ES-I3 (cell line): Measurements from ENCODE around the gene TGM4.

ENCODE experiments used
- H3K36me3 ChIP-seq: 2 replicates; pipeline ENCODE4 v1.6.1; 2013; ENCODE audit warnings: mild to moderate bottlenecking, low read length, control low read depth, moderate library complexity; ENCODE audit not compliant: insufficient read depth
- H3K4me1 ChIP-seq: 2 replicates; pipeline ENCODE4 v1.6.1; 2013; ENCODE audit warnings: mild to moderate bottlenecking, control low read depth, low read length; ENCODE audit not compliant: insufficient read depth
- H3K9ac ChIP-seq: 2 replicates; pipeline ENCODE4 v1.6.1; 2013; ENCODE audit warnings: low read depth, mild to moderate bottlenecking, low read length, moderate library complexity
- H3K9me3 ChIP-seq: 2 replicates; pipeline ENCODE4 v1.6.1; 2013; ENCODE audit warnings: mild to moderate bottlenecking, low read length, moderate library complexity; ENCODE audit not compliant: control insufficient read depth, insufficient read depth

Gene TGM4

GRCh38 chr3:44914936-44915335 is 40.5 kb downstream of the TGM4 start:
- Histone ChIP-seq H3K36me3 (no peaks in the 10 kb centered on the region; the same call in 1 of the 2 replicates), H3K4me1 (peaks cover 6% of the 10 kb centered on the region; the same call in 1 of the 2 replicates), H3K9me3 (no peaks in the 10 kb centered on the region), H3K9ac (no peak overlapping the region)

GRCh38 chr3:44915702-44916438 is 41.5 kb downstream of the TGM4 start:
- H3K9ac ChIP-seq: no peak overlapping the region
- H3K4me1 ChIP-seq: peaks cover 6% of the 10 kb centered on the region; the same call in 1 of the 2 replicates
- H3K9me3 ChIP-seq: no peaks in the 10 kb centered on the region
- H3K36me3 ChIP-seq: no peaks in the 10 kb centered on the region

GRCh38 chr3:44918087-44918486 is 43.7 kb downstream of the TGM4 start:
- H3K4me1 ChIP-seq: peaks cover 6% of the 10 kb centered on the region; the same call in 1 of the 2 replicates
- H3K9me3 ChIP-seq: no peaks in the 10 kb centered on the region
- H3K36me3 ChIP-seq: no peaks in the 10 kb centered on the region; the same call in 1 of the 2 replicates

GRCh38 chr3:44918581-44918980 is 44.2 kb downstream of the TGM4 start:
- Histone ChIP-seq H3K4me1 (peaks cover 5% of the 10 kb centered on the region; the same call in 1 of the 2 replicates), H3K9ac (no peak overlapping the region), H3K36me3 (no peaks in the 10 kb centered on the region; the same call in 1 of the 2 replicates), H3K9me3 (no peaks in the 10 kb centered on the region)

More at GRCh38 chr3:44918087-44918486, 43.7 kb downstream of the TGM4 start:
- no peak overlapping the region for H3K9ac ChIP-seq

- Histone ChIP-seq H3K4me1 (peaks cover 3% of the 10 kb centered on the region; the same call in 1 of the 2 replicates), H3K9me3 (no peaks in the 10 kb centered on the region), H3K9ac (no peak overlapping the region), H3K36me3 (no peaks in the 10 kb centered on the region; the same call in 1 of the 2 replicates)
These were observed 45.7 kb downstream of the TGM4 start for GRCh38 chr3:44920081-44920480.

- no peaks in the 10 kb centered on the region for H3K9me3 ChIP-seq
- H3K4me1 ChIP-seq: no peaks in the 10 kb centered on the region
- peaks cover 2% of the 10 kb centered on the region for H3K36me3 ChIP-seq
- H3K9ac ChIP-seq: no peak overlapping the region
These were observed 49.4 kb downstream of the TGM4 start for GRCh38 chr3:44923632-44924456.

GRCh38 chr3:44924457-44925084 is 50.2 kb downstream of the TGM4 start:
- peaks cover 2% of the 10 kb centered on the region for H3K36me3 ChIP-seq
- no peak overlapping the region for H3K9ac ChIP-seq
- no peaks in the 10 kb centered on the region for H3K9me3 ChIP-seq
- H3K4me1 ChIP-seq: no peaks in the 10 kb centered on the region

GRCh38 chr3:44926172-44926571 is 51.8 kb downstream of the TGM4 start:
- Histone ChIP-seq H3K9ac (no peak overlapping the region), H3K9me3 (no peaks in the 10 kb centered on the region), H3K4me1 (no peaks in the 10 kb centered on the region), H3K36me3 (peaks cover 2% of the 10 kb centered on the region)

- no peaks in the 10 kb centered on the region for H3K9me3 ChIP-seq
- no peak overlapping the region for H3K9ac ChIP-seq
- peaks cover 6% of the 10 kb centered on the region for H3K36me3 ChIP-seq
- H3K4me1 ChIP-seq: no peaks in the 10 kb centered on the region
These were observed 52.5 kb downstream of the TGM4 start for GRCh38 chr3:44926921-44927320.

GRCh38 chr3:44927371-44927770 is 53.0 kb downstream of the TGM4 start:
- H3K4me1 ChIP-seq: no peaks in the 10 kb centered on the region
- H3K9me3 ChIP-seq: no peaks in the 10 kb centered on the region
- H3K36me3 ChIP-seq: peaks cover 7% of the 10 kb centered on the region
- H3K9ac ChIP-seq: no peak overlapping the region

GRCh38 chr3:44929782-44930181 is 55.4 kb downstream of the TGM4 start:
- Histone ChIP-seq H3K4me1 (no peaks in the 10 kb centered on the region; the same call in 1 of the 2 replicates), H3K9me3 (no peaks in the 10 kb centered on the region), H3K9ac (no peak overlapping the region), H3K36me3 (peaks cover 12% of the 10 kb centered on the region)

- Histone ChIP-seq H3K9me3 (no peaks in the 10 kb centered on the region), H3K36me3 (peaks cover 10% of the 10 kb centered on the region), H3K9ac (no peak overlapping the region), H3K4me1 (no peaks in the 10 kb centered on the region; the same call in 1 of the 2 replicates)
These were observed 56.5 kb downstream of the TGM4 start for GRCh38 chr3:44930911-44931310.

GRCh38 chr3:44931791-44932190 is 57.4 kb downstream of the TGM4 start:
- H3K4me1 ChIP-seq: no peaks in the 10 kb centered on the region; the same call in 1 of the 2 replicates
- no peaks in the 10 kb centered on the region for H3K9me3 ChIP-seq
- H3K36me3 ChIP-seq: peaks cover 10% of the 10 kb centered on the region; the same call in 1 of the 2 replicates
- no peak overlapping the region for H3K9ac ChIP-seq

- Histone ChIP-seq H3K4me1 (no peaks in the 10 kb centered on the region; the same call in 1 of the 2 replicates), H3K36me3 (peaks cover 10% of the 10 kb centered on the region; the same call in 1 of the 2 replicates), H3K9ac (no peak overlapping the region; the same call in 1 of the 2 replicates), H3K9me3 (no peaks in the 10 kb centered on the region)
These were observed 57.9 kb downstream of the TGM4 start for GRCh38 chr3:44932271-44932670.
